DMS53 treated with DMSO at 0.1 percent for 48 hours (cell line): Measurements from ENCODE around the gene SLC27A2.

Experiments
- DNase-seq: peaks from one replicate; lab custom pipeline; 2025; ENCODE audit not compliant: unreplicated experiment; lab: John Stamatoyannopoulos, UW

Gene SLC27A2

DNA sequence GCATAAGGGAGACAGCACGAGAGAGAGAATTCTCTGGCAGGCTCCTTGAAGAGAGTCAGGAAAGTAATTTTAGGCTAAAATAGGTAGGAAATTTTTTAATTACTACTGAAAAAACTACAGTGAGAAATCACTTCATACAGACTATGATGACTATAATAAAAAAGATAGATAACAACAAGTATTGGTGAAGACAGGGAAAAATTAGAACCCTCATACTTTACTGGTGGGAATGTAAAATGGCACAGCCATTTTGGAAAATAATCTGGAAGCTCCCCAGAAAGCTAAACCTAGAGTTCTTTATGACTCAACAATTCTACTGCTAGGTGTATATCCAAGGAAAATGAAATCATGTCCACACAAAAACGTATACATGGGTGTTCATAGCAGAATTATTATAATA is 85.6 kb downstream of the SLC27A2 start:
- DNase-seq = no peak

DNA sequence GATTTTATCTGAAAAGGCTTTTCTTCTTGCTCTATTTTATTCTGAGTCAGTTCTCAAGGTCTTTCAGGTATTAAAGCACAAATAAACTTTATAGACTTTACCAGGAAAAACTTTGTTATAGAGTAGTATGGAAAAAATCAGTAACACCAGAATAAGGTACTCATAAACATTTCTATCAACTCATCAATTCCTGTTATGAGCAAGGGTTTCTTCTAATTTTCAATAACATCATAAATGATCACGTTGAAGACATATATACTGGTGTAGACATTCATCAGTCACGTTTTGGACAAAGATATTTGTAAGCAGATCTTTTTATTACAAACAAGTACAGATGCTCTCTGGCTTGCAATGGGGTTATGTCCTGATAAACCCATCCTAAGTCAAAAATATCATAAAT is 93.1 kb downstream of the SLC27A2 start:
- no peak for DNase-seq

DNA sequence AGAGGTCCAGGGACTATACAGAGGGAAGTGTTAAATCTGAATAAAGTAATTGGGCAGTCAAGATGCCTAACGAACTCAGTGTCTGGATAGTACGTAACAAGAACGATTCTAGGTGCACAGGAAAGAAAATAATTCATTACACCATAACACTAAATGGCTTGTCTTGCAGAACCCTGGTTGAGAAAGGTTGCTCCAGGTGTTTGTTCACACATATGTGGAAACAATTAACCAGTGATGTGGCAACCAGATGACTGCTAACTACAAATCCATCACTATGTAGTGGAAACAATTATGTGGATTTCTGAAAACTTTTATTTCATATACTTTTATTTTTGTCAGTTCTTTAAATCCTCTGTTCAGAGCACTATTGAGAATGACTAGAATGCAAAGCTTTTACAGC is 93.9 kb downstream of the SLC27A2 start:
- DNase-seq = no peak

DNA sequence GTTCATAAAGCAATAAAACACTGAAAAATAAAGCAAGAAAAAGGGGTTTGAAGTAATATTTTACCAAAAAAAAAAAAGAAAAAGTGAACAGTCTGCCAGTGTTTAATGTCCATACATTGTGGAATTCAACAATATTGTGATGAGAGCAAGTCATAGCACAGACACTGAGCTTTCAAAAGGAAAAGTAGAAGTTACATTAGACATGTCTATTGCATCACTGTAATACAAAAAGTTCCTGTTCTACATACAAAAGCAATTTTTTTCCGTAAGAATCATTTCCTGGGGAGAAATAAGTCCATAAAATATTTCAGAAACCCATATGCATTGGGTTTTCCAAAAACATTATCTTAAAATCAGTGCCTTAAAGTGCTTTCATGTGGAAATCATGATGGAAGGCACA is 95.4 kb downstream of the SLC27A2 start:
- no peak for DNase-seq

DNA sequence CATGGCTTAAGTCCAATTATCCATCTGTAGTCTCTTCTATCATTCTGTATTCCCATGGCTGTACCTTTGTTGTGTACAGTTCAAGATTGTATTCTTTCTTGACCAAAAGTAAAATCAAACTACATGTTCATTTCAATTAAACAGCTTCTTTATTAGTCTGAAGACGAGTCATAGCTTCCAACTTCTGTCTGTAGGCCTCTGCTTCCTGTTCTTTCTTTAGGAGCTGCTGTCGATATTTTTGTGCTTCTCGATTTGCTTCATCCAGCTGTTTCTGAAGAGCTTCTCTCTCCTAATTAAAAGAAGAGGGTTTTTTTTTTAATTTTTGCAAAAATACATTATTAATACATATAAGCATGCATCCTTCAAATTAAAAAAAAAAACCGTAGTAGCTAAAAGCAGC is 96.5 kb downstream of the SLC27A2 start:
- DNase-seq = no peak

DNA sequence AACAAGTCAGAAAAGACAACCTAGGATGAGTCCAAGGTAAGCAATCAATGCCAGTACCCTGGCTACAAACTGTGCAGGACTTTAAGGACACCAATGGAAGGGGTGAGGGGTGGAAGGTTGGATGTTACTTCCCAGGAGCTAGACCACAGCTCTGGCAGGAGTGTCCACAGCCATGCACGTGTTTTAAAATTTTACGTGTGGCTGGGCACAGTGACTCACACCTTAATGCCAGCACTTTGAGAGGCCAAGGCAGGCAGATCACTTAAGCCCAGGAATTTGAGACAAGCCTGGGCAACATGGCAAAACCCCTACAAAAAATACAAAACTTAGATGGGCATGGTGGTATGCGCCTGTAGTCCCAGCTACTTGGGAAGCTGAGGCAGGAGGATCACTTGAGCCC is 98.3 kb downstream of the SLC27A2 start:
- DNase-seq = no peak

DNA sequence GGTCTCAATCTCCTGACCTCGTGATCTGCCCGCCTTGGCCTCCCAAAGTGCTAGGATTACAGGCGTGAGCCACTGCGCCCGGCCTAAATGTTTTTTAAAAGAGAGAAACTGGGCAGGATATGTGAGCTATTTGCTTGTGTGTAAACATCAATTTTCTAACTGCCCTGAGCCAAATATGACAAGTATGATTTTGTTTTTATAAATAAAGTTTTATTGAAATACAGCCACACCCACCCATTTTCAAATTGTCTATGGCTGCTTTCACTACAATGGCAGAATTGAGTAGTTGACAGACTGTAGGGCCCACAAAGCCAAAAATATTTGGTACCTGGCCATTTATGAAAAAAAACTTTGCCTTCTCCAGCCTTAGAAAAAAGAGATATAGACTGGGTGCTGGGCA is 99.4 kb downstream of the SLC27A2 start:
- DNase-seq = no peak
